ENCODE measurements around the gene ATP5F1D.

DNA sequence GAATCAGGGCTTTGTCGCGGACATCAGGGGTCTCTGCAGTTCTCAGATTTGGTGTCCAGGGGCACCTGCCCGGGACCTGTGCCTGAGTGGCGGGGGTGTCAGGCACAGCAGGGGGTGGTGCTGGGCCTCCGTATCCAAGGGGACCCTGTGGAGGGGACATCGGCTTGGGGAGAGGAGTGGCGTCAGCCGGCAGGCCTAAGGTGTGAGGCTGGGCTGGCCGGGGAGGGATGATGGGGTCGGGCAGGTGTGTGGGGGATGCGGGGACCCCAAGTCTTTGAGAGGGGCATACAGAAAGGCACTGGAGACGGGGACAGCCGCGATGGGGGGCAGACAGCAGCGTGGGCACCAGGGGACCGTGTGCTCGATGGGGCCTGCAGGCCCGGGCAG is 46.7 kb downstream of the ATP5F1D start:
- TF ChIP-seq EZH2 (IDR thresholded peaks at IDR 0.05; ENCODE audit: low read depth, unreplicated experiment) = no peak
- no peak for TF ChIP-seq EZH2phosphoT487 (IDR thresholded peaks at IDR 0.05; ENCODE audit: unreplicated experiment)
- no peak for TF ChIP-seq NANOG (IDR thresholded peaks at IDR 0.05; ENCODE audit: borderline replicate concordance)
- no peak for TF ChIP-seq POLR2AphosphoS5 (IDR thresholded peaks at IDR 0.05; ENCODE audit: low read depth)

Measured in GM23338 (cell line).